DMS53 (cell line): ENCODE data around the gene DRP2.
A peak's percentile ranks its signal among the peaks of the same experiment; 100 is the strongest.
"Not testable (repeated sequence)": the region's sequence is repeated elsewhere in the genome, so short reads cannot be mapped to it uniquely, and the experiment has no call there.

ENCODE experiments used
- DNase-seq: peaks from one replicate; lab custom pipeline; 2025; lab: John Stamatoyannopoulos, UW

Gene DRP2

DNA sequence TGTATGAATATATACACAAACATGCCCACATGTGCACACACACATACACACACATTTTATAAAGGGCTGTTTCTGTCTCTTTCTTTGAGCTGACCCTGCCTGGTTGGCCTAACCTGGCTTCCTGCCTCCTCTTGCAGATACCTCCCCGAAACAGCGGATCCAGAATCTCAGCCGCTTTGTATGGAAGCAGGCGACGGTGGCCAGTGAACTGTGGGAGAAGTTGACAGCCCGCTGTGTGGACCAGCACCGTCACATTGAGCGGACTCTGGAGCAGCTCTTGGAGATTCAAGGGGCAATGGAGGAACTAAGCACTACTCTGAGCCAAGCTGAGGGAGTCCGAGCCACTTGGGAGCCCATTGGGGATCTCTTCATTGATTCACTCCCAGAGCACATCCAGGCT lies 21.9 kb downstream of the DRP2 start:
- no peak for DNase-seq

DNA sequence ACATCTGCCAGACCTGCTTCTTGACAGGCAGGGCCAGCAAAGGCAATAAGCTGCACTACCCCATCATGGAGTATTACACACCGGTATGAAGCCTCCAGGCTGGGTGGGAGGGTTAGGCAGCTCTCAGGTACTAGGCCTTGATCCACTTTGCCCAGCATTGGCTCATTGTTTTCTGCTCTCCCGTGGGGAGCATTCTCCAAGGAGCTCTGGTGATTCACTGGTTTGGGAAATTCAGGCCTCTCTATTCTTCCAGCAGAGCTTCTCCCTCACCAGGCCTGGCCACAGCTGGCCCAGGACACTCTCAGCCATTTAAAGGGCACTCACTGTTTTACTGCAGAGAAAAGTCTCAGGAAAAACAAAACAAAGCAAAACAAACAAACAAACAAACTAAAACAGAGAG lies 33.0 kb downstream of the DRP2 start:
- no peak for DNase-seq

DNA sequence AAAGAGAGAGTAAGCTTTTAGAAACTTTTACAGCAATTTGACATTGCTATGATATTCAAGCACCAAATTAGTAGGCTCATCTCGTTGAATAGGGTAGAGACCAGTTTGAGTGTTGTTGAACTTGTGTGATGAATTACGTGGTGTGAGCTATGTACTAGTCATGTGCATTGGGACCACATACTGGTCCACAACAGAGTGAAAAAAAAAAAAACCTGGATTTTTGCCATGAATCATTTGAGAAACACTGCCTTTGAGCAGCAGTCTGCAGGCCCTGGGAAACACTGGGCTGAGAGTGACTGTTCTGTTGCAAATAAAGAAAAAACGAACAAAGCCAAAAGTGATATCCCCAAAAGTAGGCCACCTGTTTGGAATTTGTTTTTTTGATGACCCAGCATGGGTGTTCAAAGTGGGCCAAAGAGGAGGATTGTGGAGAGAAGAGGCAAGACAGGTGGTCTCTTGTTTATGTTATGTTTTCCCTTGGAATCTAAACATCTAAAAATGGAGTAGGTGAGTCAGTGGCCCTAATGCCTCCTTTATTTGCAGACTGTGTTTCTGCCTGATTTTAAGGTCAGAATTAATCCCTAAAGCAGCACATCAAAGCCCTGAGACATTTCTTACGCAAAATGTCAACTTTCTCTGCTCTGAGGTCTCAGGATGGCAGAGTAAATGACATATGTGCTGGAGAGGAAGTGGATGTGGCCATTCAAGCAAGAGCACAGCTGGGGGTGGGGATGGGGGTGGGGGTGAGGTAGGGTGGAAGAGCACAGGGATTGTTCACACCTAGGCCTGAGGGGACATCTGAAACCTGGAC lies 38.1 kb downstream of the DRP2 start:
- DNase-seq, result peak; percentile 37

DNA sequence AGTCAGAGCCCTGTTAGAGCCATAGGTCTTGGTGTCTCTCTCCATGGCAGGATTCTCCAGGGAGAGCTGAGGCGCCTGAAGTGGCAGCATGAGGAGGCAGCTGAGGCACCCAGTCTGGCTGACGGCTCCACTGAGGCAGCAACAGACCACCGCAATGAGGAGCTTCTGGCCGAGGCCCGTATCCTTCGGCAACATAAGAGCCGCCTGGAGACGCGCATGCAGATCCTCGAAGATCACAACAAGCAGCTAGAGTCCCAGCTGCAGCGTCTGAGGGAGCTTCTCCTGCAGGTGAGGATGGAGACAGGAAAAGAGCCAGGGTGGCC lies 38.6 kb downstream of the DRP2 start:
- no peak for DNase-seq

DNA sequence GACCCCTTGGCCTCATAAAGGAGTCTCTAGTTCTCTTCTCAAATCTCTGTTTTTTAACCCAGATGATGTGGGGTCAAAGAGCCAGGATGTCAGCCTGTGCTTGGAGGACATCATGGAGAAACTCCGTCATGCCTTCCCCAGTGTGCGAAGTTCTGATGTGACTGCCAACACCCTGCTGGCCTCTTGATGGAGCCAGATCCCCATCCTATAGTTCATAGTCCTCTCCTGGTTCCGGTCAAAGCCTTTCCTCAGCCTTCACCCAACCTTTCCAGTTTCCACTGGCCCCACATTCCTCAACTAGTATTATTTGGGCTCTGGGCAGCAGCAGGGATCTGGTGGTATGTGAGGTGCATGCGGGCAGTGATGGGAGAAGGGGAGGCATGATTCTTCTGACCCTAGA lies 40.8 kb downstream of the DRP2 start:
- DNase-seq, result peak; percentile 5

DNA sequence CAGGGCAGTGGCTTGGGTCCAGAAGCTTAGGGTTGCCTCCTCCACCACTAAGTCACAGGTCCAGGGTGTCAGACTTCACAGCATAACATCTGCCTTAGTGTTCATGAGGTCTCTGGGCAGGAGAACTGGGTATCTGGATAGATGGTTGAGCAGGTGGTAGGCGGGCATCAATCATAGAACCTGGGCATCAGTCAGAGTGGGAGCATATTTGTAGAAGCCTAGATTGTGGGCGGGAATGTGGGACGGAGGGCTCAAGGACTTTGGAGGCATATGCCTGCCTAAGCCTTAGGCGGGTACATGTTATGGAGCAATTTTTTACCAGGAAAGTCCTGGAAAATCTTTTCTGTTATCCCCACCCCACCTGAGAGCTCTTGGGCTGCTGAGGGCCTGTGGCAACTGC lies 43.0 kb downstream of the DRP2 start:
- DNase-seq, result no peak

DNA sequence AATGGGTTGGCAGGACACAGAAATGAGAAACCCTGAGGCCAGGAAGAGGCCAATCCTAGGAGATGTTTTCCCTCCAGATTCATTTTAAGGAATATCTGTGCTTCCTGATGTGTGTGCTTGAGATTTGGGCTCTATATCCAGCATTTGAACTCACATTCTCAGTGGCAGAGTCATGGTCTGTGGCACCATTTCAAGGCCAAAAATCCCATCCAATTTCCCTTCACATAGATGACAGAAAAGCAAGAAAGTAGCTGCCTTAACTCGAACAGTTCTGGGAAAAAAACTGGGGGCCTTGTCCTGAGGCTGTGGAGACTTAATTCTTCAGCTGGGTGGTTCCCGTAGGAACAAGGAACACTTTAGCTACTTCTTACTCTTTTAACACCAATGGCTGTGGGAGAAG lies 44.2 kb downstream of the DRP2 start:
- no peak for DNase-seq

DNA sequence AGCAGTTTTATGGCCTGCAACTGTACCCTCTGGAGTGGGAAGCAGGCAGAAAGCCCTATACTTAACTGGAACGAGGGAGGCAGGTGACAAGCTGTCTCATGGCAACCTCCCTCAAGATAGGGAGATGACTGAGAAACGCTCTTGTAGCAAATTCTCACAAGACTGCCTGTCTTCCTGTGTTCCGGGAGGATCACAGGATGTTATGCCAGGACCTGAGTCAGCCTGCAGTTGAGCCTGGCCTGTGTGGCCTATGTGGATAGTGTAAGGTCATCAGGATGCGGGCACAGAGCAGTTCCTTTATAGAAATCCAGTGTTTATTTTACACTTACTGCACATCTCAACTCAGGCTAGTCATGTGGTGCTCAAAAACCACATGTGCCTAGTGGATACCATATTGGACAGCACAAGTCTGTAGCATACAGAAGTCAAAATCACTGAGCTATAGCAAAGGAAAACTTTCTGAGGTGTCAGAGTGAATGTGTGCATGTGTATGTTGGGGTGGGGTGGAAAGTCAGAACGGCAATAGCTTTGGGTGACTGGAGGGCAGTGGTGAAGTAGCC lies 46.4 kb downstream of the DRP2 start:
- peak; percentile 13 for DNase-seq

DNA sequence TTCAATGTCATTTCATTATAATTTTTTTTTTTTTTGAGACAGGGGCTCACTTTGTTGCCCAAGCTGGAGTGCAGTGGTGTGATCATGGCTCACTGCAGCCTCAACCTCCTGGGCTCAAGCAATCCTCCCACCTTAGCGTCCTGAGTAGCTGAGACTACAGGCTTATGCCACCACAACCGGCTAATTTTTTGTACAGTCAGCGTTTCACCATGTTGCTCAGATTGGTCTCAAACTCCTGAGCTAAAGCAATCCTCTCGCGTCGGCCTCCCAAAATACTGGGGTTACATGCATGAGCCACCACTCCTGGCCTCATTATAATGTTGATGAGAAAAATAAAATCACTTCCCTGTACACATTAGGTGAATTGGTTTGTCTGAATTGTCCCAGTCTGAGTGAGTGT lies 54.6 kb downstream of the DRP2 start:
- no peak for DNase-seq

DNA sequence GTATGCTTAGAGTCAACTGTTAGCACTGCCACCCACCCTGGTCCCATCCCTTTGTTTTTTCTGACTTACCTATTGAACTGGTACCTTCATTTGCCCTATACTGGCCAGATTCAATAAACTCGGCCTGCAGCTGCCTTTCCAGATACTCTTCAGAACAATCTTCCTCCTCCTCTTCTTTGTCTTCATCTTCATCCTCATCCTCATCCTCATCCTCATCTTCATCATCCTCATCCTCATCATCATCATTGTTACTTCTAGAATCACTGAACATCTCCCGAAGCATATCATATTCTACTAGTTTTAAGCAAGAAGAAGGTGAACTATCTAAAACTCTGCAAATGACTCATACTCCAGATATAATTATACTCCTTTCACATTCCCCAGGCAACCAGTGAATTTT lies 56.7 kb downstream of the DRP2 start:
- DNase-seq, result no peak

DNA sequence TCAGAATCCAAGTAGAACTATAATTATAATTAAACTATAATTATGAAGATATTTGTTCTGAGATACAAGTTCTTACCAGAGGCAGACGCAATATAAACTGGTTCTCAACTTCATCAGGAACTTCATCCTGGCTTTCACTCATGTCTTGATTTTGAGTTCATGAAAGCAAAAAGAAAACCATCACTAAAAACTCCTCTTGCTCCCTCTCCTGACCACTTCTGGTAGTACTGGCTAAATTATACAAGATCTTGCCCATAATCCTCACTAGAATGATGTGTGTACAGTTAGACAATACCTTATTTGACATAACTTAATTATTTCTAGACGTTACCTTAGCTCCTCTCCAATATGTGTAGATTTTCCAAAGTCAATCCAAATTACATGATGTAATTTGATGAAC lies 67.8 kb downstream of the DRP2 start:
- DNase-seq, result peak; percentile 67

DNA sequence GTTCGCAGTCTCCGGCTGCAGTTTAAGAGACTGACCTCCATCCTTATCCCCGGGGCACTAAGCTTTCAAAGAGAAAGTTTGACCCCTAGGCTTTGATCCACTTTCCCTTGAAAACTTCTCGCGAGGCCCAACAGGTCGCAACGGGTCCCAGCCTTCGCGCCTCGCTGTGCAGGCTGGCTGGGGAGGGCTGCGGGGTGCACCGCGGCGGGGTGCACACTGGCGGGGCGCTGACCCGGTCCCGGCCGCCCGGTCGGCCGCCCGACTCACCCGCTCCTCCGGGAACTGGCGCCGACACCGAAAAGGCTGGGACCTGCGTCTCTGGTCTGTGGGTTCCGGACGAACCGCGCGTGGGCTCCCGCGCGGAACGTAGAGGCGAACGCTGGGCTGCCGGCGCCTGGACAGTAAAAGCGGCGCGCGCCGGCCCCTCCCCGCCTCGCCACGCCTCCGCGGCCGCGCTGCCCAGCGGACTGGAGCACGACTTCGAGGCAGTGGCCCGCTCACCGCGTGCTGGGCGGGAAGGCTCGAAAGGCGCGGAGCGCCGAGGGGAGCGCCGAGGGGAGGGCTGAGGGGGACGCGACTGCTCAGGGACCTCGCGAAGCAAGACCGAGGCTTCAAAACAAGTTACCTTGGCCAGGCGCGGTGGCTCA lies 71.5 kb downstream of the DRP2 start, which contains the start of gene TAF7L:
Gene TAF7L, minus strand, starts transcription at position 378 of the 647 bp plus-strand sequence. CDS start 3,791 bp downstream, outside the sequence.
- DNase-seq, result no peak

DNA sequence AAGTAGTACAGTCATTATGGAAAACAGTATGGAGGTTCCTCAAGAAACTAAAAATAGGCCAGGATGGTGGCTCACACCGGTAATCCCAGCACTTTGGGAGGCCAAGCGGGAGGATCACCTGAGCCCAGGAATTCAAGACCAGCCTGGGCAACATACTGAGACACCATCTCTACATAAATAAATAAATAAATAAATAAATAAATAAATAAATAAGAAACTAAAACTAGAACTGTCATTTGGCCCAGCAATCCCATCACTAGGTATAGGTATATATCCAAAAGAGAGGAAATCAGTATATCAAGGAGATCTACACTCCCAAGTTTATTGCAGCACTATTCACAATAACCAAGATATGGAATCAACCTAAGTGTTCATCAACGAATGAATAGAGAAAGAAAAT lies 76.0 kb downstream of the DRP2 start:
- DNase-seq, result not testable (repeated sequence)

DNA sequence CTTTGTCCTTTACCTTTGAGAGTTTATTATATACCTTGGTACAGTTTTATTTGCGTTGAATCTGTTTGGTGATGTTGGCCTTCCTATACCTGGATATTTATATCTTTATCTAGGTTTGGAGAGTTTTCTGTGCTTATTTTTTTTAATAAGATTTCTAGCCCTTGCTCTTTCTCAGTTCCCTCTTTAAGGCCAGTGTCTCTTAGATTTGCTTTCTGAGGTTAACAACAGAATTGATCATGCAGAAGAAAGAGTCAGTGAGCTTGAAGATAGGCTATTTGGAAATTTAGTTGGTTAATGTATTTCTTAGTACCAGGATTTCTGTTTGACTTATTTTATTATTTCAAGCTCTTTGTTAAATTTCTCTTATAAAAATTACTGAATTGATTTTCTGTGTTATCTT lies 84.2 kb downstream of the DRP2 start:
- no peak for DNase-seq
